ENCODE results near the gene TMED10. TPM values are rescaled to one million over a fixed set of nuclear protein-coding genes. Genes with fewer than 3 reads are reported as not detected.

The TMED10 gene
- total RNA-seq, 1 donor from 2014 or later: 394 TPM

DNA sequence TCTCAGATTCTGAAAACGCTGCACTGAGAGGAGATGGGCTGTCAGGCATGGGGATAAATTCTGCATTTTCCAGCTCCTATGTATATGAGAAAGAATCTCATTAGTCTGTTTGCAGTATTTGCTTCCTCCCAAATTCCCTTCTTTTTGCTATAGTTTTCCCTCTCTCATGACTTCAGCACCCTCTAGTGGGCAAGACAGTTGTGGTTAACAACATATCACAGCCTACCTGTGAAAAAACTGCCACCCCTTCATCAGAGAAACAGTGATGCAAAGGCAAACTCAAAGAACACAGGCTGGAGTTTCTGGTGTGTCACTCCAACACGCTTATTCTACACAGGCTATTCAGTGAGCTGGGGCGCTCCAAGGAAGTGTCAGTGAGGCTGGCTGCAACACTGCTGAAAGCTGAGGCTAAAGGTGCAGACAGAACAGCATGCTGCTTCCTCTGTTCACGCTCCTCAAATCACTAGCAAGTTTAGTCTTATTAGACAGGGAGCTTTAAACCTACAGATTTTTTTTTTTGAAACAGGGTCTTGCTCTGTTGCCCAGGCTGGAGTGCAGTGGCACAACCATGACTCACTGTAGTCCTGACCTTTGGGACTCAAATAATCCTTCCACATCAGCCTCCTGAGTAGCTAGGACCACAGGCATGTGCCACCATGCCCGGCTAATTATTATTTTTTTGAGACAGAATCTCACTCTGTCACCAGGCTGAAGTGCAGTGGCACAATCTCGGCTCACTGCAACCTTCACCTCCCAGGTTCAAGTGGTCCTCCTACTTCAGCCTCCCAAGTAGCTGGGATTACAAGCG lies 87.6 kb downstream of the TMED10 start:
- peak; percentile 59 for DNase-seq (ENCODE audit: low spot score)

DNA sequence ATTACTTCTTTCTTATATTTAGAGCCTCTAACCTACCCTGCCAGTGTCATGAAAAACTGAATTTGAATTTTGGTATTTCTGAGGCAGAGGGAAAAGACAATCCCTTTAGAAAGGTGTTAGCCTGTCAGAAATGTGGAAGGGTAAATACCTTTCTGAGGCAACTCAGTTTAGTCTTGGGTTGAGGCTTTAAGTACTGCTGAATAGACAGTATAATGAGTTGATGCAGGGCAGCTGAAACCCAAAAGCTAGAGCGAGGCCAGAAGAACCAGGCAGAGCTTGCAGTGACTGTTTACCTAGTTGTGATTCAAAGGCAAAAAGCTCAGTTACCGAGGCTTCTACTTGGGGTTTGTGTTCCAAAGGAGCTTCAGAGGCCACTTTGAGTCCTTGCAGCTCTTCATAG lies 88.3 kb downstream of the TMED10 start:
- DNase-seq (ENCODE audit: low spot score): no peak

DNA sequence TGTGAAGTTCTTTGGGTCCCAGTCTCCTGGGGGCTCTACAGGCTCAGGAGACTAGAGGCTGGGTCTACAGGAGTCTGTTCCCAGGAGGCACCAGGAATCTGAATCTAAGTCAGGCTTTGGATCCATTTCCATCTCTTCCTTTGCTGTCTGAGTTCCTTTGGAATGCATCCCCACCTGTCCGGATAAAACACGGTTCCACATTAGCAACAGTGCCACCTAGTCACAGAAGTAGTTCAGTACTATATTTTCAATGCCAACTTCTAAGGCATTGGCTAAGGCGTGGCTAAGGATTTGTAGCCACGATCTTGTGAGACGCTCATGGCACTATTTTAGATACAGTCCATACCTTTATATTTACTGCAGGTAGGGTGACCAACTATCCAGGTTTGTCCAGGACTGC lies 91.9 kb downstream of the TMED10 start:
- no peak for DNase-seq (ENCODE audit: low spot score)

DNA sequence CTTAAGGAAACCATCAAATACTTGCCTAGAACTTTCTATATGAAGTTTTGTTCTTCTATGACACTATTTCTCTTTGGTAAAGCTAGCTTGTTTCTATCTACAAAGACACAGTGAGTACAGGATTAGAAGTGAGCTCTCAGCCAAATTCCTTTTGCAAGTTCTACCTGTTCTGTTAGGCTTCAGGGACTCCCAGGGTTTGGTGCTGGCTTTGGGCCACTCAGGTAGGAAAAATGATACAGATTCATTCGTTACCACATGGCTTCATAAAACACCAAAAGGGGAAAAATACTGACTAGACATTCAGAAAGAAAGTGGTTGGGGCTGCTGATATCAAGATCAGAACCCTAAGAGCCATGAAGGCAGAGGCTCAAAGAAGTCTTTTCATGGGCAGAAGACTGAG lies 93.1 kb downstream of the TMED10 start:
- no peak for DNase-seq (ENCODE audit: low spot score)

DNA sequence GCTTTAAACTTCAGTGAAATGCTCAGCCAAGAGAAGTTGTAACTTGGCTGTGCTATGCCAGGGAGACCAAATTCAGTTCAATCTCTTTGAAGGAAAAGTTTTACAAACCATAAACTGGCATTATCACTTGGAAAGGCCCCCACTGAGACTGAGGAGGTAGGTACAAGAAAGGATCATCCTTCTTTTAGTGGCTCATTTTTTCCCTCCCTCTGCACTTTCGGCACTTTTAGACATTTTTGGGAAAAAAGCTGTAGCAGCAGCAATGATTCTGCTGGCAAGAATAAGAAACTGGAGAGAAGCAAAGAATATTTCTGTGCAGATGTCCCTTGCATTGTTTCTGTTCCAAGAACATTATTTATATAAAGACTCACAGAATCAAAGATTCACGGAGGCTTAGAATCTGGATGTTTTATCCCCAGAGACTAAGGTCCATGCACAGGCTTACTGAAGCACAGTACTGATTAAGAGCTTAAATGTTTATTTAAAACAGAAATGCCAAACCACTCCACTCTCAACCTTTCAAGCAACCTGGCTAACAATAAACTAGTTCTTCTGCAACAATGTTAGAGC lies 94.7 kb downstream of the TMED10 start:
- DNase-seq (ENCODE audit: low spot score): no peak

Other genes with a start within 250 kb of the TMED10 start
- 4.4 TPM for gene PGF, start 221.0 kb downstream of the TMED10 start, total RNA-seq
- 39.2 TPM for gene EIF2B2, start 173.7 kb downstream of the TMED10 start, total RNA-seq
- 44.2 TPM for gene MLH3, start 125.1 kb downstream of the TMED10 start, total RNA-seq
- gene ACYP1, start 112.6 kb downstream of the TMED10 start, total RNA-seq: 14.1 TPM
- 3.0 TPM for gene ZC2HC1C, start 107.0 kb downstream of the TMED10 start, total RNA-seq
- 89.2 TPM for gene NEK9, start 49.6 kb downstream of the TMED10 start, total RNA-seq
- gene FOS, start 102.2 kb upstream of the TMED10 start, total RNA-seq: 158 TPM

Measured in ureter (tissue), 1 donor.